Right renal pelvis (tissue), 4 donors: ENCODE data around the gene UBA3. TPM values are rescaled to one million over a fixed set of nuclear protein-coding genes. Genes with fewer than 3 reads are reported as not detected.

ENCODE experiments used
- DNase-seq, 4 donors: peaks; one replicate each; pipeline ENCODE4 v3.0.0-alpha.2; 2013; ENCODE audit warnings: low read depth in 4 of 4, low spot score in 3 of 4, missing footprints in 1 of 4
- polyA plus RNA-seq, 4 donors: library from polyadenylated mRNA; unstranded; fragments of 120-200 nt; gene quantifications; one replicate each; pipeline ENCODE4 v1.2.1, GENCODE V29; 2013; ENCODE audit not compliant: insufficient read length in 4 of 4

The UBA3 gene
- polyA plus RNA-seq, 4 donors, result 67.2 to 82.5 (median 79.6) TPM

DNA sequence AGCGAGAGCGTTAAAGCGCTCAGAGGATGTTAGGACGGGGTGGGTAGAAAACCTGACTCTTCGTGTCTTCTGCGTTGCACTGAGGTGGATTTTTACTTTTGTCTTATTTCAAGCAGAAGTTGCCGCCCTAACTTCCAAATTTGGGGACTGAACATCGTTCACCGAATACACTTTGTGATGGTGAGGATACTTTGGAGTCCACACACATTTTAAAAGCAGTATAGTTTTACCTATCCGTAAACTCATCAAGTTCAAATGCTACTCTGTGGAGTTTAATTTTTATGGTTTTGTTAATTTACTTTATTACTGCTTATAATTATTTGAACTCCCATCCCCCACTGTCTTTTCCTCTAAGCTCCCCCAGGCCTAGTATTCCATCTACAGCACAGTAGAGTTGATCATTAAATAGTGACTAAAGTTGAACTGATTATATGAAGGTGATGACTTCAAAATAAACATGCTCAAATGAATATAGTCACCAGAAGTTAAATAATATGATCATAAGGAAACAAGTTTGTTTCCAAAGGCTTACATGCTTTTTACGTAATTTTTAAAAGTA is 66.1 kb downstream of the UBA3 start:
- DNase-seq, result no peak

DNA sequence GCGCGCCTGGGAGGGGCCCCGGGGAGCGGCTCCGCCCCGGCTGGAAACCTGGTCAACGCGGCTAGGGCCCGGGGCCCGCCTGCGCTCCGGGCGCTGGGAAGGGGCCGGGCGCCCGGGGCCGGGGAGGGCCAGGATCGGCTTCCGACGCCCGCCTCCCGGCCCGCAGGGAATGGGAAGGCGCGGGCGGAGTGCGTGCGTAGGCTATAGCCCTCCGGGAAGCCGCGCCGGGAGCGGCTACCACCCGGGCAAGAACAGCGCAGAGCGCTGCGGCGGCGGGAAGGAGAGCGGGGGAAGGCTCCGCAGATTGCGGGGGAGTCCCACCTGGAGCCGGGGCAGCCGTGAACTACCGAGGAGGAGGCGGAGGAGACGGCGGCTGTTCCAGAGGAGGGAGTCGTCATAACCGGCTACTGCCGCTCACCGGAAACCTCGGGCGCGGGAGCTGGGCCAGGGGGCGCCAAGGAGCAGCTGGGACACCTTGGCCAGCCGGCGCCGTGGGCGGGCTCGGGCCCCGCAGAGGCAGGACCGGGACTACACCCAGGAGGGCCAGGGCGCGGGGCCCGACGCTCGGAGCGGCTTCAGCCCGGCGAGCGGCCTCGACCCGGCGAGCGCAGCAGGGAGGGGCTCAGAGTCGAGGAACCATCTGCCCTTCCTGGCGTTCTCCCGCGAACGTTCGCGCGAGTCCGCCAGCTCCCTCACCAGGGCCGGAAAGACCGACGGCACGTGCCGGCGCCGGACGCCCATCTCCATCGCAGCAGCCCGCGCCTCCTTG is 66.7 kb downstream of the UBA3 start, which contains the start of gene EOGT:
Gene EOGT (minus strand): TSS at position 432 of the 769 bp plus-strand sequence. CDS start 3,838 bp downstream, outside the sequence.
- peak; percentile 69 to 72 (median 70) for DNase-seq

DNA sequence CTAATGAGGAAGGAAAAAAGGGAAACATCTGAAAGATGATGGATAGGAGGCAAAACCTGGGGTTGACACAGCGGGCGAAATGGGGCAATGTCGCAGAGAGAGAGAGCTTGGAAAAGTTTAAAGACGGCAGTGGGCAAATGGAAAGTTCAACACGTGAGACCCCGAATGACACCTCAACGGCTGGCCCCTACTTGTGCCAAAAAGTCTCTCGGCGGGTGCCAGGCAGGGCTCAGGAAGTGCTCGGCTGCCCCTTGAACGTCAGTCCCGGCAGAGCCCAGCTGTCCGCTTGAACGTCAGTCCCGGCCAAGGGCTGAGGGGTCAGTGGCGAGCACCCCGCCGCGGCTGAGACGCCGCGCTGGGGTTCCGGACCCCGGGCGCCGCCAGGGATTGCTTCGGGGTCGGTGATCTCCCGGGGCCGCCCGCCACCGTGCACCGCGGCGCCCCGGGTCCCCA is 67.3 kb downstream of the UBA3 start:
- peak in 2 of 4 donors; percentile 22 to 25 for DNase-seq

DNA sequence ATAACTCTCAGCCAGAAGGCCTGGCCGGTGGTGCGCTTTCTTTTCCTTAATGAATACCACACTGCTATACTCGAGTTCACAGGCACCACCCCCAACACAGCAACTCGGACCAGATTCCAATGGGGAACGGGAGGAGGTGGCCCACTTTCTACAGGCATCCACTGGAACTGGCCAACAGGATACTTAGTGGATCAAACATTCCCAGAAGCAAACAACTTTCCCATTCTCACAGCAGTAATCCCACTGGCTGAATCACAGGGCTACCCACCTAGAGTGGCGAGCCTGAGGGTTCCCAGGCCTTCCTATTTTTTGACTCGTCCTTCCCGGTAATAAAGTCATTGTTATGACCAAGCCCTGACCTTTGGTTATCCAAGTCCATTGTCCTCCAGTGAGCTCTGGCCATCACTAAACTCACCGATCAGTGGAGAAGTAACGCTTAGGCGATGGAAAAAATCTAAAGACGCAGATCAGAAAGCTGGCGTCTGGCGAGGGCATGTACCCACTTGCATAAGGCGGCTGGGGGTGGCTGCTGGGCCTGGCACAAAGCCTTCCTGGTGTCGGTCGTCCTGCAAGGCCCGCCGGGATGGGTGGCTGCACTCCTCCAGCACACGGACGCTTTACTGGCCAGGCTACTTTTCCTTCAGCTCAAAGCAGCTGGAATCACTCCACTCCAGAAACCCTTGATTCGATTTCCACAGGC is 67.9 kb downstream of the UBA3 start:
- peak in 2 of 4 donors; percentile 27 to 34 for DNase-seq

DNA sequence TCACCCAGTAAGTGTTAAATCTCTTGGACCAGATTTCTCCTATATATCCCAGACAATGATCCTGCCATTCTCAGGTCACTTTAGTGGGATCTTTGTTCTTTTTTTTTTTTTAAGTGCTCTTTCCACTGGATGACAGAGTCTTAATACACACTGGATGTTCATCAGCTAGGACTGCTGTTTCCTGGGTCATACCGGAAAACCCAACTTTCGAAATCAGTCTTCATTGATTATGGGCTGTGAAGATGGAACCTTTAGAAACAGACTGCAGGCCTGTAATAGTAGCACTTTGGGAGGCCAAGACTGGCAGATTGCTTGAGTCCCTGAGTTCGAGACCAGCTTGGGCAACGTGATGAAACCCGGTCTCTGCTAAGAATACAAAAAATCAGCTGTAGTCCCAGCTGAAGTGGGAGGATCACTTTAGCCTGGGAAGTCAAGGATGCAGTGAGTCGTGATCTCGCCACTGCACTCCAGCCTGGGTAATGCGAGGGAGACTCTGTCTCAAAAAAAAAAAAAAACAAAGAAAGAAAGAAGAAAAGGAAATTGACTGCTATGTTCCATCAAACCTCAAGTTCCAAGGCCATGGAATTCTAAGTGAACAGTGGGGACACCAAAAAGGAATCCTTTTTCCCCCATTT is 69.0 kb downstream of the UBA3 start:
- no peak for DNase-seq

DNA sequence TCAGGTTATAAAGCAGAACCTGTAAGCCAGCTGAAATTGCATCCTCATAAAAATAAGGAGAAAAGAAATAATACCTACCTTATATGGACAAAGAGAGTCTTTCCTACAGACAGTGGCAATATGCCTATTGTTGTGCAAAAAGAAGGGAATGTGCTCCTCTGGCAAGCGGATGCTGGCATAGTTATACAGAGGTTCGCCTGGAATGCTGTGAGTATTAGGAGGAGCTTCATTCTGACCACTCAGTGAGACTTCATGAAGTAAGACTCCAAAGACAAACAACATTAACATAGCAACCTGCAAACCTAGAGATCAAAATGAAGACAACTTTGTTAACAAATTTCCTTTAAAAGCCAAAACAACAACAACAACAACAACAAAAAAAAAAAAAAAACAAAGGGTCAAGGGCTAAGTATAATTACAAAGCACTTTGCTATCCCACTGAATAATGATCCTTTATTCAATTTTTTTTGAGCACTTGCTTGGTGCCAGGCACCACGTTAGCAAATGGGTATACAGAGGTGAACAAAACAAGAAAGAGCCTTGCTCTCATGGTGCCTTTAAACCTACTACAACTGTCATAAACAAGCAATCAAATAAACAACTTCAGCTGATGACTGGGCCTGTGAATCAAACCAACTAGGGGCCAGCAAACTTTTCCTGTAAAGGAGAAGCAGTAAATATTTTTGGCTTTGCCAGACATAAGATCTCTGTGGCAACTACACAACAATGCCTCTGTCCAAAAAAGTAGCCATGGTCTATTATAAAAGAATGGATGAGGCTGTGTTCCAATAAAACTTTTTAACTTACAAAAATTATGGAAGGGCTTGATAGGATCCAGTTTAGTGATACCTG is 70.4 kb downstream of the UBA3 start:
- DNase-seq, result no peak

DNA sequence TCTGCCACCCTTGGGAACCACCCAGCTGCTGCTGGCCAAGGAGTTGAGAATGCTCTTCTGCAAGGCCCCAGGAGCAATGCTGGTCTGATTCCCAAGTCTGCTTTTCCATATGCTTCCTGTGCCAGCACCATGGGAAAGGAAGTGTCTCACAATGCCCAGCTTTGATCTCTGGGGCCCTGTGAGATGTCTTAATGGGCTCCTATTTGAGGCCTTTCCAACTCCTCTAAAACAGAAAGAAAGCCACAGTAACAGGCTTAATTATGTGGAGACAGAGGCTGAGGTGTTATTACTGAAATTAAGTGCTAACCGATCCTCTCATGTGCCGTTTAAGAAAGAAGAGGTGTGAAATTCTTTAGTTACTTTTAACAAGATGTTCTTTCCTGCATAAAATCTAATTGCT is 71.2 kb downstream of the UBA3 start:
- no peak for DNase-seq

DNA sequence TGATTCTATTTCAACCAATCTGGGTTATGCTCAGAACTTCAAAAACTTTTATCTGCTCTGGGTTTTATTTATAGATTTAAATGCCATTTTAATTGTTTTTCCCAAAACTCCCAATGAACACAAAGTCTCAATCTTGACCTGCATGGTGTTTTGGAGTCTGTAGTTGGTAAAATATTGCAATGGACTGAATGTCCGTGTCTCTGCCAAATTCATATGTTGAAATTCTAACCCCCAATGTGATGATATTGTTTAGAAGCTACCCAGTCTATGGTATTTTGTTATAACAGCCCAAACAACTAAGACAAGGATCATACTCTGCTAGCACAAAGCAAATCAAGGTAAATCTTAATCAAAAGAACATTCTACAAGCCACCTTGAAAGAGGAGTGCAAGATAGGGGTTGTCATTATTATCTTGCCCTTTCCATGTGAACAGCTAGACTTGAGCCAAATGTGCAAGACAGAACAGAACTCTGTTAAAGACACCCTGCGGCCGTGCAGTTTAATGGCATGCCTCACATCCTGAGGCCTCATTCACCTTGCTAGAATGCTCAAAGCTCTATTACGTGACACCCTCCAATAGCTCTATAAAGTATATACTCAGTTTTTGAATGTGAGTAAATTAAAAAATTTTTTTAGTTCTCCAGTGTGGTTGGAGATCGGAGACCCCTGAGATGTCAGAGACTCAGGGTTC is 74.2 kb downstream of the UBA3 start:
- no peak for DNase-seq

DNA sequence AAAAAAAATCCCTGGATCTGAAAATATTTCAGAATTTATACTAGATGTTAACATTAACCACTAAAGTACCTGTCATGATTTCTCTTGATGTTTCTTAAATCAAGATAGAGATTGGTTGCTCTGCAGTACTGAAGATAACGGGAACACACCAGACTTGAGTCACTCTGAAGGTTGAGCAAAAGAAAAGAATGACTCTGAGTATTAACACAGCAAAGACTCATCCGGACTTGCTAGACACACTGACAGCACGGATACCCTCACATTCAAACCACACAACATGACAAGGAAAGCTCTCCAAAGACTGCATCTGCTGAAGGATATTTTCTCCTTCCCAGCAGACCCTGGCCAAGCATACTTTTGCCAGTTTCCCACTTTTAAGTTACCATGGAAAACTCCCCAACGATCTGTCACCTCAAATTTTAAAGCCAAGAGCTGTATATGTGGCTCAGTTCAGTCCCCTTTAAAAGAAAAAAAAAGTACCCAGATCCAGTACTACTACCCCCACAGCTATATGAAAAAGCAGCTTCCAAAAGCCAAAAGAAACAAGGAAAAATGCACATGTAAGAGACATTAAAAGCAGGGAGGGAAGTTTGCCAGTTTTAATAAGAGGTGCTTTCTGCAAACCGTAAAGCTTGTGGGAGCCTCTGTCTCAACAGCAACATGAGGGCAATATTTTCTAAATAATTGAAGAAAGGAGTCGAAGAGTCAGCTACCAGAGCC is 74.9 kb downstream of the UBA3 start:
- no peak for DNase-seq

Other genes with a start within 250 kb of the UBA3 start
- gene TAFA4, start 147.8 kb downstream of the UBA3 start, polyA plus RNA-seq, result 1 to 10 TPM in 3 of 4 donors, under 1 TPM in 1; 0.69 to 2.1 (median 1.3) TPM
- 10 to 100 TPM; 11.8 to 14.6 (median 12.8) TPM for gene EOGT, start 66.7 kb downstream of the UBA3 start, polyA plus RNA-seq
- gene TMF1, start 28.0 kb downstream of the UBA3 start, polyA plus RNA-seq, result 10 to 100 TPM; 36.2 to 45.0 (median 42.1) TPM
- 100 to 1,000 TPM in 3 of 4 donors, 10 to 100 TPM in 1; 81.6 to 141 (median 116) TPM for gene ARL6IP5, start 4.6 kb upstream of the UBA3 start, polyA plus RNA-seq
- under 1 TPM in 3 of 4 donors, not detected in 1; 0.04 to 0.11 (median 0.06) TPM for gene LMOD3, start 42.2 kb upstream of the UBA3 start, polyA plus RNA-seq